Stimulated activated naive CD8-positive, alpha-beta T cell treated with anti-CD3 and anti-CD28 coated beads, Interleukin-15, amount 100 ng/mL, for 72 hours (primary cell): Measurements from ENCODE around the gene LRG1.

Experiments used
- ATAC-seq: fragments of 150-1000 bp; cut with Tn5 transposase; 2 replicates; pipeline ENCODE4 v1.10.0; 2021; ENCODE audit warnings: mild to moderate bottlenecking, moderate library complexity
- DNase-seq, 2 donors: peaks; one replicate each; pipeline ENCODE4 v3.0.0; 2021 to 2022
- H3K27ac Mint-ChIP-seq, 2 donors: one replicate each; pipeline ENCODE4 v1.8.0; 2022; ENCODE audit warnings: mild to moderate bottlenecking in 2 of 2, mixed read lengths in 2 of 2, moderate library complexity in 2 of 2
- H3K27me3 Mint-ChIP-seq: one replicate; pipeline ENCODE4 v1.8.0; 2022; ENCODE audit warnings: mixed read lengths
- H3K4me1 Mint-ChIP-seq: one replicate; pipeline ENCODE4 v1.8.0; 2022; ENCODE audit warnings: mild to moderate bottlenecking, mixed read lengths
- H3K4me3 Mint-ChIP-seq, 2 donors: one replicate each; pipeline ENCODE4 v1.8.0; 2022; ENCODE audit warnings: mild to moderate bottlenecking in 2 of 2, mixed read lengths in 2 of 2, moderate library complexity in 1 of 2
- H3K9me3 Mint-ChIP-seq, 2 donors: one replicate each; pipeline ENCODE4 v1.8.0; 2022; ENCODE audit warnings: mixed read lengths in 2 of 2

The LRG1 gene

GRCh38 chr19:4559569-4559968, 19.7 kb upstream of the LRG1 start, which contains the start of gene SEMA6B:
TSS of gene SEMA6B (minus strand) at chr19:4559684. CDS start at chr19:4558457, 1,227 bp downstream.
- ATAC-seq (no peak), DNase-seq (no peak)
- Mint-ChIP-seq H3K9me3 (no peaks in the 10 kb centered on the region), H3K27ac (no peak within 1 kb of the TSS), H3K4me1 (peaks cover 6% of the 10 kb centered on the region), H3K4me3 (no peak within 1 kb of the TSS), H3K27me3 (peaks cover 9% of the 10 kb centered on the region)

DNA sequence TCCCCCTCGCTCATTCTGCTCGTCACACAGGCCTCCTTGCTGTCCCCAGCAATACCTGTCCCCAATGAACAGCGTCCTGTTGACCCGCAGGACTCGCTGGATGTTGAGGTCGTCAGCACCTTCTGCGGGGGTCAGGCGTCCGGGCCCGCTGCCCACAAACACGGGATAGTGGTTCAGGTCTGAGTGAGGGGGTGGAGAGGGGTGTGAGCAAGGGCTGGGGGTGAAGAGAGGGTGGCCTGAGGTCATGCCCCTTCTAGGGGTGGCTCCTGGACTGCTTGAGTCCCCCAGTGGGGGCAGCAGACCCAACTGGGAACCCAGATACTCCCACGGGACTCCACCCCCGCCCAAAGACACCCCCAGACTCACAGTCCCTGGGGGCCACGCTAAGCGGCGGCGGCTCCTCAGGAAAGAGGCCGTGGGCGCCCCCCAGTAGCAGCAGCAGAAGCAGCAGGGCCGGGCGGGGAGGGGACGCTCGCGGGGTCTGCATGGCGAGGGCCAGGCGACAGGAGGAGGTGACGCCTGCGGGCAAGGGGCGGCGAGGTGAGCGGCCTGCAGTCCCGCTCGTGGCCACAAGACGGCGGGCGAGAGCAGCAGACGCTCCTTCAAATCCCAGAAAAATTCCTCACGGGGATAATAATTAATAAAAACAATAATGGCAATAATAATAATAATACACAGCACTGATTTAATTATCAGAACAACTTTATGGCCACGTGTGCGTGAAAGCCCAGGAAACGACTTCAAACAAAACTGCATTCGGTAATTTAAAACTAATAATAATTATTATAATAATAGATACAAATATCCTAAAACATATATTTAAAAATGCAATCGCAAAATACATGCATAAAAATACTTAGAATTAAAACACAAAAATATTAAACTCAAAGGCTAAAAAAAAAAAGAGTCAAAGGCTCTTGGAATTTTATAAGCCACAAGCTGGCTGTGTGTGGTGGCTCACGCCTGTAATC, 18.4 kb upstream of the LRG1 start:
- Mint-ChIP-seq H3K4me3 (no peak overlapping the region), H3K9me3 (peaks cover 0 to 5% of the 10 kb centered on the region in 2 donors), H3K27me3 (peaks cover 9% of the 10 kb centered on the region), H3K4me1 (peaks cover 6% of the 10 kb centered on the region), H3K27ac (no peak overlapping the region)
- ATAC-seq (no peak), DNase-seq (no peak)

DNA sequence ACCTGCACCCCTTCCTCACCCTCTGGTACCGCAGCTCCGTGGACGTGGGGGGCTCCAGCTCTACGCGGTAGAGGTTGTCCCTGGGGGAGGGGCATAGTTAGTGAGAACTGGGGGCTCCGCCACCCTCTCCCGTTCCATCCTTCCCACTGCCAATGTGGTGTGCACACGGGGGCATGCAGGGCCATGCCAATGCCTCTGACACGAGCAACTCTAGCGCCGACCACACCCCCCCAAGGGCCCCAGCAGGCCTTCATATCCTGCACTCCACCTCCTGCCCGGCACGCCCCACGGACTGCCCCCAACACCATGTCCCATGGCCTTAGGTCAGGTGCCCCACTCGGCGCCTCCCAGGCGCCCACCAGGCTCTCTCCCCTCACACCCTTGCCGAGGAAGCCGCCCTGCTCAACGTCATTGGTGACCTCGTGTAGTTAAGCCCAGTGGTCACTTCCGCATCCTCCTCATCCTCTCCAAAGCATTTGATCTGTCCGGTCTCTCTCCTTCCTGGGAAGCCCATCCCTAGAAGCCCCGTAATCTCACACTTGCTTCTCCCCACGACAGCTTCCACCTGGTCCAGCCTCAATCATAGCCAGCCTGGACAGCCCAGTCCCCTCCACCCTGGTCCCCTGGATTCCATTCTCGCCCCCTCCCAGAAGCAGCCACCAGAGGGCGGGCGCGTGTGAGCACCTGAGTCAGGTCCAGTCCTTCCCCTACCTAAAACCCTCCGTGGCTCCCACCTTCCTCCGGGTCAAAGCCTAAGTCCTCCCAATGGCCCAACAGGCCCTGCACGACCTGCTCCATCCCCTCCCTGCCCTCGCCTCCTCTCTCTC, 17.5 kb upstream of the LRG1 start:
- peak; percentile 62 for ATAC-seq
- Mint-ChIP-seq H3K27me3 (peaks cover 9% of the 10 kb centered on the region), H3K4me1 (peaks cover 6% of the 10 kb centered on the region)

DNA sequence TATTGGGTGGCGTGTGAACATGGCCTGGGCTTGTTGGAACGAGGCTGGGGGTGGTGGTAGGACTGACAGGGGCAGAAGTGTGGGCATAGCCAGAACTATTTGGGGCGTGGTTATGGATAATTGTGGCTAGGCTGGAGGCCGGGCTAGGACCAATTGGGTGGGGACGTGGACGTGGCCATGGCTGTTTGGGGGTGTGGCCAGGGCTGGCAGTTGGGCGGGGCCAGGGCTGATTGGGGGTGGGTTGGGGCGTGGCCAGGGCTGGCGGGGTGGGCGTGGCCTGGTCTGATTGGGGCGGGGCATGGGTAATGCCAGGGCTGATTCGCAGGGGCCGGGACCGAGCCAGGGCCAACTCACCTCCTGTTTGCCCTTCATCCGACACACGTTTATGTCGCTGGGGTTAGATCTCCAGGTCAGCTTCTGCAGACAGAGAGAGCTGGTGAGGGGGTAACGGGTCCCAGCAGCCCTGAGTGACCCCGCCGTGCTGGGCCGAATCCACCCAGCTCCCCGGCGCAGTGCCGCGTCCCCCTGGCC, 16.8 kb upstream of the LRG1 start:
- Mint-ChIP-seq H3K27me3 (peaks cover 9% of the 10 kb centered on the region), H3K9me3 (peaks cover 0 to 9% of the 10 kb centered on the region in 2 donors), H3K27ac (no peak overlapping the region), H3K4me1 (peaks cover 6% of the 10 kb centered on the region), H3K4me3 (no peak overlapping the region)
- DNase-seq, result no peak
- peak; percentile 16 for ATAC-seq

More for the DNA sequence above, 17.5 kb upstream of the LRG1 start:
- DNase-seq, result peak in 1 of 2 donors; percentile 41
- H3K4me3 Mint-ChIP-seq, result no peak overlapping the region
- no peak overlapping the region for H3K27ac Mint-ChIP-seq
- H3K9me3 Mint-ChIP-seq, result peaks cover 0 to 9% of the 10 kb centered on the region in 2 donors

DNA sequence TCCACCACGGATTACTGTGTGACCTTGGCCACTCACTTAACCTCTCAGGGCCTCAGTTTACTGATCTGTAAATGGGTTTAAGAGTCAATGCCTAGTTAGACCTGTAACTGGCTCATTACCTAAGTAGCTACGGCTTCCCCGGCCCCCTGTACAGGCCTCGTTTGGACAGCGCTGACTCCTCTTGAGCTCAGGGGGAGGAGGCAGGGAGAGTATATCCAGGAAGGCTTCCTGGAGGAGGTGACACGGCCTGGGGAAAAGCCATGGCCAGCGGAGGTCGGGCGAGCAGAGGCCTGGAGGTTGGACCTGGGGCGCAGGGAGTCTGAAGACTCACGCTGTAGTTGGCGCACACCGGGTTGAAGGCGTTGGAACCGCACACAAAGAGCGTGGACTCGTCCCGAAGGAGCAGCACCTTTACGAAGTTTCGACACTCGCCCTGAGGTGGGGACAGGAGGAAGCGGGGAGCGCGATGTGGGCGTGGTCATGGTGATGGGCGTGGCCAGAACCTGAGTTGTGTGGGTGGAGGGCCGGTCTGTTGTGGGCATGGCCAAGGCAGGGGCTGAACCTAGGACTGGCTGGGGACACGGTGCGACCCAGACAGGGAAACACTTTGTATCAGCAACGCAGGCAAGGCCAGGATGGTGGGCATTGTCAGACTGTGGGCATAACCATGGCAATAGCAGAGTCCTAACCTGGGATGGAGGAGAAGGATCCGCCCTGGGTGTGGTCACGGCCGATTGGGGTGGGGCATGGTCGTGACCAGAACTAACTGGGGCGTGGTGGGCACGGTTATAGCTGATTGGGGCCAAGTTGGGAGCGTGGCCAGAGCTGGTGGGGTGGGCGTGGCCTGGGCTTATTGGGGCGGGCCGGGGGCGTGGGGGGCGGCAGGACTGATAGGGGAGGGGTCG, 16.1 kb upstream of the LRG1 start:
- DNase-seq (no peak), ATAC-seq (no peak)
- Mint-ChIP-seq H3K27ac (no peak overlapping the region), H3K4me1 (peaks cover 6% of the 10 kb centered on the region), H3K4me3 (no peak overlapping the region), H3K9me3 (peaks cover 0 to 9% of the 10 kb centered on the region in 2 donors), H3K27me3 (peaks cover 9% of the 10 kb centered on the region)

DNA sequence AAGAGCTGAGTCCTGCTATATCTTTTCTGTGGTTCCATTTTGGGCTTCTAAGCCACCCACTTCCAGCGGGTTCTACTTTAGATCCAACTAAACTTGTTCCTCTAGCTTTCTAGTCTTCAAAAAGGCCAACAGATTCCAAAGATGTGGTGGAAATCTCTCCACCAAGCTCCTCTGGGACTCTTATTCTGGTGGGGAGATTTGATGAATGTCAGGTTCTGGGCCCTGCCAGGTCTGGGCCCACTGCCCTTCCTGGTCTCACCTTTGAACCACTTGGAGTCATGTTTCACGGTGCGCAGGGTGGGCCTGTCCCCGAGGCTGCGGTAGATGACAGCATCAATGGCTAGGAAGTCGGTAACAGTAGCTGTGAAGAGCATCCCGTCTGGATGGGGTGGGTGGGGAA, 14.9 kb upstream of the LRG1 start:
- no peak for DNase-seq
- peaks cover 6% of the 10 kb centered on the region for H3K4me1 Mint-ChIP-seq
- H3K9me3 Mint-ChIP-seq, result peaks cover 0 to 9% of the 10 kb centered on the region in 2 donors
- no peak for ATAC-seq
- no peak overlapping the region for H3K4me3 Mint-ChIP-seq
- H3K27ac Mint-ChIP-seq, result no peak overlapping the region
- H3K27me3 Mint-ChIP-seq, result peaks cover 4% of the 10 kb centered on the region

DNA sequence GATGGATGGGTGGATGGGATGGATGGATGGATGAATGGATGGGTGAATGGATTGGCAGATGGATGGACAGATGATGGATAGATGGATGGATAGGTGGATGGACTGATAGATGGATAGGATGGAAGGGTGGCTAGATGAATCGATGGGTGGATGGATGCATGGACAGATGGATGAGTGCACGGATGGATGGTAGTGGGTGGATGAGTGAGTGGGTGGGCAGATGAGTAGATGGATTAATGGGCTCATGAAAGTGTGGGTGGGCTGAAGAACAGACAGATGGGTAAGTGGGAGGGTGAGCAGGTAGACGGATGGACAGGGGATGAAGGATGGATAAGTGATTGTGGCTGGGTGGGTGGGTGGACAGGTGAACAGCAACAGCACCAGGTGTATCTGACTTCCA, 13.9 kb upstream of the LRG1 start:
- Mint-ChIP-seq H3K27me3 (no peaks in the 10 kb centered on the region), H3K9me3 (peaks cover 0 to 9% of the 10 kb centered on the region in 2 donors), H3K4me3 (no peak overlapping the region), H3K27ac (no peak overlapping the region), H3K4me1 (peaks cover 6% of the 10 kb centered on the region)
- DNase-seq (no peak), ATAC-seq (no peak)

GRCh38 chr19:4553092-4553695, 13.4 kb upstream of the LRG1 start:
- H3K27ac Mint-ChIP-seq, result no peak overlapping the region
- H3K4me1 Mint-ChIP-seq, result peaks cover 6% of the 10 kb centered on the region
- no peaks in the 10 kb centered on the region for H3K27me3 Mint-ChIP-seq
- ATAC-seq (no peak), DNase-seq (no peak)
- no peak overlapping the region for H3K4me3 Mint-ChIP-seq
- H3K9me3 Mint-ChIP-seq, result peaks cover 0 to 9% of the 10 kb centered on the region in 2 donors

- no peak for DNase-seq
- Mint-ChIP-seq H3K27me3 (no peaks in the 10 kb centered on the region), H3K27ac (no peak overlapping the region), H3K4me1 (peaks cover 2% of the 10 kb centered on the region), H3K9me3 (peaks cover 0 to 9% of the 10 kb centered on the region in 2 donors), H3K4me3 (no peak overlapping the region)
- ATAC-seq, result no peak
Observed at GRCh38 chr19:4552525-4552819, 12.6 kb upstream of the LRG1 start.

- peaks cover 0 to 9% of the 10 kb centered on the region in 2 donors for H3K9me3 Mint-ChIP-seq
- ATAC-seq (no peak), DNase-seq (no peak)
- H3K4me1 Mint-ChIP-seq, result no peaks in the 10 kb centered on the region
- no peaks in the 10 kb centered on the region for H3K27me3 Mint-ChIP-seq
- no peak overlapping the region for H3K27ac Mint-ChIP-seq
- H3K4me3 Mint-ChIP-seq, result no peak overlapping the region
Observed at GRCh38 chr19:4550479-4551050, 10.7 kb upstream of the LRG1 start.

- ATAC-seq (no peak), DNase-seq (no peak)
- Mint-ChIP-seq H3K27me3 (no peaks in the 10 kb centered on the region), H3K4me3 (no peak overlapping the region), H3K27ac (no peak overlapping the region), H3K4me1 (no peaks in the 10 kb centered on the region), H3K9me3 (peaks cover 0 to 9% of the 10 kb centered on the region in 2 donors)
Observed at GRCh38 chr19:4550018-4550417, 10.2 kb upstream of the LRG1 start.

- H3K27me3 Mint-ChIP-seq, result no peaks in the 10 kb centered on the region
- no peak for ATAC-seq
- no peaks in the 10 kb centered on the region for H3K4me1 Mint-ChIP-seq
- no peak overlapping the region for H3K4me3 Mint-ChIP-seq
- no peak overlapping the region for H3K27ac Mint-ChIP-seq
- DNase-seq, result no peak
- H3K9me3 Mint-ChIP-seq, result peaks cover 0 to 4% of the 10 kb centered on the region in 2 donors
Observed at GRCh38 chr19:4548238-4548584, 8.4 kb upstream of the LRG1 start.

DNA sequence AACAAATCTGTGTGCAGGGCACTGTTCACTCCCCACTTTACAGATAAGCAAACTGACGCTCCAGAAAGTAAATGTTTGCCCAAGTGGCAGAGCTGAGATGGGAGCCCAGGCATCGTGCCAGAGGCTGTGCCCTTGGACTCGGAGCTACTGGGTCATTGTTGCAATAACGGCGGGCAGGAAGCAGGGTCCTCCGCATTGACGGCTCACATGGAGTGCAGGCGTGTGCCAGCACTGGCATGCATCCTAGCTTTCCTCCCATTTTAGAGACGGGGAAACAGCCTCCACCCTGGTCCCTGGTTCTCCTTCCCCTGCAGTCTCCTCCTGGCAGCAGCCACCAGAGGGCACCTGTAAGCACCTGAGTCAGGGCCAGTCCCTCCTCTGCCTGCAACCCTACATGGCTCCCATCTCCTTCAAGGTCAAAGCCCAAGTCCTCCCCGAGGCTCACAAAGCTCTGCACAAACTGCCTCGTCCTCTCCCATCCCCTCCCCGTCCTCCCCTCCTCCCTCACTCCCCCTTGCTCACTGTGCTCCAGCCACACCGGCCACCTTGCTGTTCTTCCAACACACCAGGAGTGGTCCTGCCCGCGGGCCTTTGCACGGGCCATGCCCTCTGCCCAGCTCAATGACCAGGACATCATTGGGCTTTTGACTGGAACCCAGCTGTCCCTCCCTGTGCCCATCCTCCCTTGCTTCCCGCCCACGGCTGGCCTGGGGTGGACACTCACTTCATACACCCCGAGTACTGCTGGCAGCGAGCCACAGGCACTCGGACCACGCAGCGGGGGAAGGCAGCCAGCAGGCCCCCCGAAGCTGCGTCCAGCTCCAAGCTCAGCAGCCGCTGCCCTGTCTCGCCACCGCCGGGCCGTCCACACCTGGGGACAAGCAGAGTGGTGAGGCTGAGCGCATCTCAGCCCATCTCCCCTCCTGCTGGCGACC, 7.7 kb upstream of the LRG1 start:
- H3K27me3 Mint-ChIP-seq, result no peaks in the 10 kb centered on the region
- no peaks in the 10 kb centered on the region for H3K4me1 Mint-ChIP-seq
- H3K4me3 Mint-ChIP-seq, result no peak overlapping the region
- H3K9me3 Mint-ChIP-seq, result no peaks in the 10 kb centered on the region
- no peak overlapping the region for H3K27ac Mint-ChIP-seq
- DNase-seq, result no peak
- no peak for ATAC-seq
